HUES6 (cell line): Measurements from ENCODE around the gene BPTF.
A peak's percentile ranks its signal among the peaks of the same experiment; 100 is the strongest.
"Not testable (repeated sequence)": the region's sequence is repeated elsewhere in the genome, so short reads cannot be mapped to it uniquely, and the experiment has no call there.

Experiments used
- H3K27ac ChIP-seq: 2 replicates; pipeline ENCODE4 v1.7.0; 2013; ENCODE audit warnings: low read depth, mild to moderate bottlenecking, low read length, inconsistent platforms
- H3K27me3 ChIP-seq: 2 replicates; pipeline ENCODE4 v1.6.1; 2013; ENCODE audit warnings: low read length; ENCODE audit not compliant: control insufficient read depth, insufficient read depth
- H3K36me3 ChIP-seq: 2 replicates; pipeline ENCODE4 v1.6.1; 2013; ENCODE audit warnings: low read length; ENCODE audit not compliant: control insufficient read depth, insufficient read depth
- H3K4me1 ChIP-seq: 2 replicates; pipeline ENCODE4 v1.6.1; 2013; ENCODE audit warnings: low read length; ENCODE audit not compliant: control insufficient read depth, insufficient read depth
- H3K4me3 ChIP-seq: 2 replicates; pipeline ENCODE4 v1.5.1; 2013; ENCODE audit warnings: low read depth, low read length
- H3K9ac ChIP-seq: one replicate; pipeline ENCODE4 v1.6.1; 2013; ENCODE audit warnings: mild to moderate bottlenecking, low read length
- H3K9me3 ChIP-seq: 2 replicates; pipeline ENCODE4 v1.6.1; 2013; ENCODE audit warnings: low read depth, low read length; ENCODE audit not compliant: control insufficient read depth, insufficient read depth

Gene BPTF, protein sequence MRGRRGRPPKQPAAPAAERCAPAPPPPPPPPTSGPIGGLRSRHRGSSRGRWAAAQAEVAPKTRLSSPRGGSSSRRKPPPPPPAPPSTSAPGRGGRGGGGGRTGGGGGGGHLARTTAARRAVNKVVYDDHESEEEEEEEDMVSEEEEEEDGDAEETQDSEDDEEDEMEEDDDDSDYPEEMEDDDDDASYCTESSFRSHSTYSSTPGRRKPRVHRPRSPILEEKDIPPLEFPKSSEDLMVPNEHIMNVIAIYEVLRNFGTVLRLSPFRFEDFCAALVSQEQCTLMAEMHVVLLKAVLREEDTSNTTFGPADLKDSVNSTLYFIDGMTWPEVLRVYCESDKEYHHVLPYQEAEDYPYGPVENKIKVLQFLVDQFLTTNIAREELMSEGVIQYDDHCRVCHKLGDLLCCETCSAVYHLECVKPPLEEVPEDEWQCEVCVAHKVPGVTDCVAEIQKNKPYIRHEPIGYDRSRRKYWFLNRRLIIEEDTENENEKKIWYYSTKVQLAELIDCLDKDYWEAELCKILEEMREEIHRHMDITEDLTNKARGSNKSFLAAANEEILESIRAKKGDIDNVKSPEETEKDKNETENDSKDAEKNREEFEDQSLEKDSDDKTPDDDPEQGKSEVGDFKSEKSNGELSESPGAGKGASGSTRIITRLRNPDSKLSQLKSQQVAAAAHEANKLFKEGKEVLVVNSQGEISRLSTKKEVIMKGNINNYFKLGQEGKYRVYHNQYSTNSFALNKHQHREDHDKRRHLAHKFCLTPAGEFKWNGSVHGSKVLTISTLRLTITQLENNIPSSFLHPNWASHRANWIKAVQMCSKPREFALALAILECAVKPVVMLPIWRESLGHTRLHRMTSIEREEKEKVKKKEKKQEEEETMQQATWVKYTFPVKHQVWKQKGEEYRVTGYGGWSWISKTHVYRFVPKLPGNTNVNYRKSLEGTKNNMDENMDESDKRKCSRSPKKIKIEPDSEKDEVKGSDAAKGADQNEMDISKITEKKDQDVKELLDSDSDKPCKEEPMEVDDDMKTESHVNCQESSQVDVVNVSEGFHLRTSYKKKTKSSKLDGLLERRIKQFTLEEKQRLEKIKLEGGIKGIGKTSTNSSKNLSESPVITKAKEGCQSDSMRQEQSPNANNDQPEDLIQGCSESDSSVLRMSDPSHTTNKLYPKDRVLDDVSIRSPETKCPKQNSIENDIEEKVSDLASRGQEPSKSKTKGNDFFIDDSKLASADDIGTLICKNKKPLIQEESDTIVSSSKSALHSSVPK (N-terminal part only)

DNA sequence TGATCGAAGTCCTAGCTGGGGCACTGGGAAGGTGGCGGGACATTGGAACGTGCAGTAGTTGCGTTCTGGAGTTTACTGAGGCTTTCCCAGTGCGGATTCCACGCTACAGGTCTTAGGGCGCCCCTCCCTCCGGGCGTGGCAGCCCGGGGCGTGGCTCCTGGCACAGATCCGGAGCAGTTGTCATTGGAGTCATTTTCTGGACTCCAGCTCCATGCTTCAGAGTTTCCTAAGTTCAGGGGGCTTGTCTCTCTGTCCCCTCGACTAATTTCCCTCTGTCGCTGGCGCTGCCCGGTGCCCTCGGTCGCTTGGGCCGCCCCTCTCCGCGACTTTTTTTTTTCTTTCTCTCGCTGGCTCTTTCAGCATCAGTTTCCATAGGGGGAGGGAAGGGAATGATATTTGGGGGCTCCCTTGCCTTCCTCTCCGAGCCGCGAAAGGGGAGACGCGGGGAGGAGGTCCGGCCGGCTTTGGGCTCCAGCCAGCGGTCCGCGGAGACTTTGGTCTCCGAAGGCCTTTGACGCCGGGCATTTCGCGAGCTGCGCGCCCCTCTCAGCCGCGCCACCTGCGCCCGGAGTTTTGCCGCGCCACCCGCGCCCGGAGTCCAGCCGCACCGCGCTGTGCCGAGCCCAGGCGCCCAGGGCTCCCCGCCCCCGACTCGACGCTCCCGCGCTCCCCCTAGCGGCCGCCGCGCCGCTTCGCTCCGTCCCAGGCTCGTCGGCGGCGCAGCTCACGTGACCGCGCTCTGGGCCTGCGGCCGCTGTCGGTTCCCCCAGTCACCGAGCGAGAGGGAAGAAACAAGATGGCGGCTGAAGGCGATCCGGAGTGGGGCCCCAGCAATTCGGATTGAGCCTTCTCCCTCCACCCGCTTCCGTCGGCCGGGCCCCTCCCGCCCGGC, at the start of gene BPTF:
TSS of gene BPTF (plus strand) at position 769 of the 892 bp plus-strand sequence. CDS start 222 bp downstream, outside the sequence.
- peak within 1 kb of the TSS; percentile 97 for H3K4me3 ChIP-seq
- no peak within 1 kb of the TSS; the same call in 1 of the 2 replicates for H3K27ac ChIP-seq
- H3K9me3 ChIP-seq, result no peaks in the 10 kb centered on the region
- no peaks in the 10 kb centered on the region for H3K27me3 ChIP-seq
- H3K4me1 ChIP-seq, result peaks cover 9% of the 10 kb centered on the region
- H3K9ac ChIP-seq, result peak within 1 kb of the TSS; percentile 95
- H3K36me3 ChIP-seq, result no peaks in the 10 kb centered on the region

DNA sequence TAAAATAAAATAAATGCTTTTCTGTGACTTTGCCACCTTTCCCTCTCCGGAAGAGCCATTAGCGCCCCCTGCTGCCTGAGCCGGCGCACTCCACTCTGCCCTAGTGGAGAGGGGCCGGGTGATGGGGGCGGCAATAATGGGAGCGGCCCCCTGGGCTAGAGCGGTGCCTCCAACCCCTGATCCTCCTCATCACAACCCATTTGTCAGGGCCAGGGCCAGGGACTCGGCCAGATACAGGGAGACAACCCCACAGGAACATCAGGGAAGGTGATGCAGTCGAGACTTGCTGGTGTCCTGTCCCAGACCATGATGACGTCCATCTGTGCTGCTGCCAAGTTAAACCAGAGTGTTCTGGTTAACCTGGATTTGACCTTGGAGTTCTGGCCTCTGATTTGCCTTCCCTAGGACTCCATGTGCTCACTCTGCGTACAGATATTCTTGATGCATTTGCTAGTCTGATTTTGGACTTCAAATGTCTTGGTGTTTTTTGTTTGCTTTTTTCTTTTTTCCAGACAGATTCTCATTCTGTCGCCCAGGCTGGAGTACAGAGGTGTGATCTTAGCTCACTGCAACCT, 46.1 kb upstream of the BPTF start:
- Histone ChIP-seq H3K27me3 (no peaks in the 10 kb centered on the region), H3K4me1 (peaks cover 4% of the 10 kb centered on the region; the same call in 1 of the 2 replicates), H3K9me3 (no peaks in the 10 kb centered on the region), H3K9ac (no peak overlapping the region), H3K27ac (no peak overlapping the region), H3K4me3 (no peak overlapping the region), H3K36me3 (no peaks in the 10 kb centered on the region)

DNA sequence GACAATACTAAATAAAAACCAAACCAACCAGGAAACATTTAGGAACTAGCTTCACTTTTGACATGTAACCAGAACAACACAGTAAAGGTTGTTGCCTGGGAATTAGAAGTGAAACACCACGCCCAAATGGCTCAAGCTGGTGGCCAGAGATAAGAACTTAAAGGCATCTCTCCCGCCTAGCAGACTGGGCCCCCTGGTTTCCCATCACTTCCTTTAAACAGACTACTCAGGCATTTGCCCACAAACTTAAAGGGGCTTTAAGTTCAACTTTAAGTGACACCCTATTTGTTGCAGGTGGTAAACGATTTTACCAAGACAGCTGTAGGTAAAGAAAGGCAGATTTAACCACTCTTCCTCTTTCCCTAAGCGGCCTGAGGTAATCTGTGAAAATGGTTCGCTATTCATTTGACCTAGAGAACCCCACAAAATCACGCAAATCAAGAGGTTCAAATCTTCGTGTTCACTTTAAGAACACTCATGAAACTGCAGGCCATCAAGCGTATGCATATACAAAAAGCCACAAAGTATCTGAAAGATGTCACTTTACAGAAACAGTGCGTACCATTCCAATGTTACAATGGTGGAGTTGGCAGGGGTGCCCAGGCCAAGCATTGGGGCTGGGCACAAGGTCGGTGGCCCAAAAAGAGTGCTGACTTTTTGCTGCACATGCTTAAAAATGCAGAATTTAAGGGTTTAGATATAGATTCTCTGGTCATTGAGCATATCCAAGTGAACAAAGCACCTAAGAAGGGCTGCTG, 40.8 kb upstream of the BPTF start:
- H3K9me3 ChIP-seq, result no peaks in the 10 kb centered on the region
- H3K4me3 ChIP-seq, result no peak overlapping the region
- H3K27ac ChIP-seq, result no peak overlapping the region
- H3K4me1 ChIP-seq, result no peaks in the 10 kb centered on the region
- no peaks in the 10 kb centered on the region for H3K27me3 ChIP-seq
- H3K9ac ChIP-seq, result no peak overlapping the region
- no peaks in the 10 kb centered on the region for H3K36me3 ChIP-seq

DNA sequence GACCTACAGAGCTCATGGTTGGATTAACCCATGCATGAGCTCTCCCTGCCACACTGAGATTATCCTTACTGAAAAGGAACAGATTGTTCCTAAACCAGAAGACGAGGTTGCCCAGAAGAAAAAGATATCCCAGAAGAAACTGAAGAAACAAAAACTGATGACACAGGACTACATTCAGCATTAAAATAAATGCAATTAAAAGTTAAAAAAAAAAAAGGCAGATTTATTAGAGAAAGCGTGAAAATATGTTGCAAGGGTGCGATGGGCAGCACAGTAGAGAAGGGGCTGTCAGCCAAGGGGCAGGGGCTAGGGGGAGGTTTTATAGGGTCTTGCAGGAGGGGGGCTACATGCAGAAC, 40.2 kb upstream of the BPTF start:
- no peaks in the 10 kb centered on the region for H3K4me1 ChIP-seq
- no peak overlapping the region for H3K9ac ChIP-seq
- no peak overlapping the region for H3K4me3 ChIP-seq
- no peaks in the 10 kb centered on the region for H3K36me3 ChIP-seq
- H3K27ac ChIP-seq, result no peak overlapping the region
- H3K9me3 ChIP-seq, result no peaks in the 10 kb centered on the region
- no peaks in the 10 kb centered on the region for H3K27me3 ChIP-seq

DNA sequence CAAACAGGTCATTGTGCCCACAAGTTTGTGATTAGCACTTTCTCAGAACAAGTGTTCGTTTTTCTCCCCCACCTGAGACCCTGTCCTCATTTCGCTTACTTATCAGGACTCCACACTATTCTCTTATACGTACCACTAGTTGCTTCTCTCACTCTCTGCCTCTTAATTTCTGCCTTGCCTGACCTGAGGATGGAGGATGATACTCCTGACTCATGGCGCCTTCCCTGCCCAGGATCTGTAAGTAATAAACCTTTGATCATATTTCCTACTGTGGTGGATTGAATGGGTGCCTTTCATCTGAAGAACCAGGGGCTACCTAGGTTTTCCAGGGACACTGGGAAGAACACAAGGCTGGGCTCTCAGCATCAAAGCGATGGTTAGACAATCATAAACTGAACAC, 39.8 kb upstream of the BPTF start:
- Histone ChIP-seq H3K36me3 (no peaks in the 10 kb centered on the region), H3K4me3 (no peak overlapping the region), H3K9ac (no peak overlapping the region), H3K27me3 (no peaks in the 10 kb centered on the region), H3K4me1 (no peaks in the 10 kb centered on the region), H3K27ac (no peak overlapping the region), H3K9me3 (no peaks in the 10 kb centered on the region)

DNA sequence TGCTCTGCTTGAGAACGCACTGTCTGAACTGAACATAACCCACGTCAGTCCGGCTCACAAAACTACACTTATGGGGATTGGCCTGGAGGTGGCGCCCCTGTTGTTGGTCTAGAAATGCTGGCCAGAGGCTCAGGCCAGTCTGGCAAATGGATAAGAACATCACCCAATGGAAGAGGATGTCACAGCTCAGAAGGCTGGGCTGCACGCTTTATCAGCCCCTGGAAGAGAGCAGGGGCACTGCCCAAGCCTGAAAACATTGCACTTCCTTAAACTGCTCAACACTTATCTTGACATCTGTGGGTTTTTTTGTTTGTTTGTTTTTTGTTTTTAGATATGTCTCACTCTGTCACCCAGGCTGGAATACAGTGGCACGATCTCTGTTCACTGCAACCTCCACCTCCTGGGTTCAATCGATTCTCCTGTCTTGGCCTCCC, 24.8 kb upstream of the BPTF start:
- Histone ChIP-seq H3K4me1 (no peaks in the 10 kb centered on the region), H3K27ac (no peak overlapping the region), H3K4me3 (no peak overlapping the region), H3K9me3 (no peaks in the 10 kb centered on the region), H3K9ac (no peak overlapping the region), H3K27me3 (no peaks in the 10 kb centered on the region), H3K36me3 (no peaks in the 10 kb centered on the region)

DNA sequence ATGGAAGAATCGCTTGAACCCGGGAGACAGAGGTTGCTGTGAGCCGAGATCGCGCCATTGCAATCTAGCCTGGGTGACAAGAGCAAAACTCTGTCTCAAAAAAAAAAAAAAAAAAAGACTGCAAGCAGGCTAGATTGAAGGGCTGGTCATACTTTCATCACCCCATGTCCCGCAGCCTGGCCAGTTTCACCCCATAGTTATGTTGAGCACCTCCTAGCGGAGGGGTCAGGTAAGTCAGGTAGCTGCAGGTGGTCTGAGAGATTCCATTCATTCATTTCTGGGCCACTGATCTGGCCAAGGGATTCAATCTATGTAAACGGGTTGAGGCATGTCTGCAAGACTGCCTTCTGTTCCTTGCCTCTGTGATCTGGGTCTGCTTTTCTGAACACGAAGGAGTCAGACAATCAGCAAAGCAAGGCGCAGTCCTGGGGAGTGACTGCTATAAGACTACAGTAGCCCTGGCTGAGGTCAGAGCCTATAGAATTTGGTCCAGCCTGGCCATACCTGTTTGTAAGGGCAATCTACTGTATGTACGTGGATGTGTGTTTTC, 23.6 kb upstream of the BPTF start:
- Histone ChIP-seq H3K9ac (no peak overlapping the region), H3K27me3 (no peaks in the 10 kb centered on the region), H3K9me3 (no peaks in the 10 kb centered on the region), H3K4me3 (no peak overlapping the region), H3K4me1 (no peaks in the 10 kb centered on the region), H3K36me3 (no peaks in the 10 kb centered on the region), H3K27ac (no peak overlapping the region)

DNA sequence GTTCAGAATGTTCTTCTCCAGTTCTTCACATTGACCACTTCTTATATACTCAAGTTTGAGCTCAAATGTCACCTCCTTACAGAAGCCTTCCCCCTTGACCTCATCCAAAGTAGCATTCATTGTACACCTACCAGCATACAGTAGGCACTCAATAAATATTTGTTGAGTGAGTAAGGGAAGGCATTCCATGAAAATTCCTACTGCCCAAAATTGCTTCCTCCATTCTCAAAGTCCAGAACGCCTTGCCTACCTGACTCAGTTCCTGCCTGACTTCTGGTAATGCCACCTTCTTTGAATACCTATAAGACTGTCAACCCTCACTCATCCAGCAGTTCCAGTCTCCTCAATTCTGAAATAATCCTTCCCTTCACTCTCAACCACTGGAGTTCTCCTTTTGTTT, 14.8 kb upstream of the BPTF start:
- Histone ChIP-seq H3K36me3 (no peaks in the 10 kb centered on the region), H3K27me3 (no peaks in the 10 kb centered on the region), H3K9me3 (no peaks in the 10 kb centered on the region), H3K27ac (no peak overlapping the region), H3K4me3 (no peak overlapping the region), H3K4me1 (no peaks in the 10 kb centered on the region), H3K9ac (no peak overlapping the region)

DNA sequence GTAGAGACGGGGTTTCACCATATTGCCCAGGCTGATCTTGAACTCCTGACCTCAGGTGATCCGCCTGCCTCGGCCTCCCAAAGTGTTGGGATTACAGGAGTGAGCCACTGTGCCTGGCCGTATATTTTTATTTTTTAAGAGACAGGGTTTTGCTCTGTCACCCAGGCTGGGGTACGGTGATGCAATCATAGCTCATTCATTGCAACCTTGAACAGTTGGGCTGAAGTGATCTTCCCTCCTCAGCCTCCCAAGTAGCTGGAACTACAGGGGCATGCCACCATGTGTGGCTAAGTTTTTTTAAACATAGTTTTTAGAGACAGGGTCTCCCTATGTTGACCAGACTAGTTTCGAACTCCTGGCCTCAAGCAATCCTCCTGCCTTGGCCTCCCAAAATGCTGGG, 12.9 kb upstream of the BPTF start:
- not testable (repeated sequence) for H3K9me3 ChIP-seq, H3K4me3 ChIP-seq, H3K4me1 ChIP-seq, H3K36me3 ChIP-seq, H3K27ac ChIP-seq, H3K9ac ChIP-seq, H3K27me3 ChIP-seq
